ENCODE measurements around the gene MAD1L1. TPM values are rescaled to one million over a fixed set of nuclear protein-coding genes. Genes with fewer than 3 reads are reported as not detected.
"Not testable (repeated sequence)": the region's sequence is repeated elsewhere in the genome, so short reads cannot be mapped to it uniquely, and the experiment has no call there.

Gene MAD1L1
- polyA plus RNA-seq, 4 donors: 12.3 to 21.7 (median 18.1) TPM

DNA sequence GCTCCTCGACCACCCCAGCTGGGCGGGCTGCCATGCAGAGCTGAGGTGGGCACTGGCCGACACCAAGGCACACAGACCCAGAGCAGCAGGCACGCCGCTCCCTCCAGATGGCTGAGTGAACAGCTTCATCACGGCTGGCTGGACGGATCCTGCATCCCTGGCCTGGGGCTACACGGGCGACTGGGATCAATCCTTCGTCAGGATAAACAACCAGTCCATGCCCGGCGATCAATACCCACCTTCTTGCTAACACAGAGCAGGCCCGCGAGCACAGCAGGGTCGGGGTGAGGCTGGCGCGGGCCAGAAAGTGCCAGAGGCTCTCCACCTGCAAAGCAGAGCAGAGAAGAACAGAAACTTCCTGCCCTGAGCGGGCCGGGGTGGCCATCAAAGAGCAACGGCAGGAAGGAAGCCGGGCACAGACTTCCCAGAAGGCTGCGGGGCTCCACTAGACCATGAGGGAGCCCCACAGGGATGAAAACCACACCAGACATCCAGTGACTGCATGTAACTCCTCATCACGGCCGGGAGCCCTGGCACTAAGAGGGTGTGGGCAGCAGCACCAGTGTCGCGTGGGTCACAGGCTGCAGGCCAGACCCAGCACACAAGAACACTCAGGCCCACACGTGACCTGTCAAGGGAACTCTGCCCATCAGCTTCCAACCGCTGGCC lies 166.4 kb downstream of the MAD1L1 start:
- no peak overlapping the region for H3K27ac ChIP-seq (ENCODE audit: low read depth in 1 of 3, low read length in 2 of 3)
- H3K9me3 ChIP-seq (ENCODE audit: control insufficient read depth in 2 of 2, insufficient read depth in 1 of 2, low read depth in 1 of 2, low read length in 1 of 2): no peaks in the 10 kb centered on the region
- H3K27me3 ChIP-seq (ENCODE audit: control insufficient read depth in 3 of 3, insufficient read depth in 3 of 3, low read length in 3 of 3): no peaks in the 10 kb centered on the region
- H3K4me3 ChIP-seq (ENCODE audit: low read depth in 1 of 3, low read length in 3 of 3): no peak overlapping the region
- DNase-seq (no peak), FAIRE-seq (no peak)
- peaks cover 0 to 58% (median 6%) of the 10 kb centered on the region in 3 donors for H3K36me3 ChIP-seq (ENCODE audit: control insufficient read depth in 3 of 3, insufficient read depth in 2 of 3, low read depth in 1 of 3, low read length in 3 of 3)
- no peaks in the 10 kb centered on the region for H3K4me1 ChIP-seq (ENCODE audit: control insufficient read depth in 3 of 3, insufficient read depth in 2 of 3, low read depth in 1 of 3, low read length in 2 of 3)
- WGBS, 3 donors: 75 to 92% (median 85%) methylated on average over 27 to 28 of the region's 28 CpGs

DNA sequence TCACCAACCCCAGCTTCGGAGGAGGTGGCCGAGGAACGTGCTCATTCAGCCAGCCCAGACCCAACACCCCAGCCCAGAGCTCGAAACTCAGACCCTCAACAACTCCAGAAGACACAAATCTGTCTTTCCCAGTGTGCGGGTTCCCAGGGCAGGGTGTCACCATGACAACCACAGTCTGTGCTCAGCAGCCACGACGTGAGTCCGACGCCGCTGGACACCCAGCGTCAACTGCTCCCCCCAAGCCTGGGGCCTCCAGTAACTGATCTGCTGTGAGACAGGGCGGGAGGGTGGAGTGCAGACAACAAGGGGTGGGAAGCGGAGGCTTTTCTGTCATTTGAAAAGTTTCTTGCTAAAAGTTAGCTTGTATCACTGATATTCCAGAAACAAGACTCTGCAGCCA lies 167.2 kb downstream of the MAD1L1 start:
- DNase-seq (no peak), FAIRE-seq (no peak)
- peaks cover 0 to 3% of the 10 kb centered on the region in 2 donors for H3K9me3 ChIP-seq (ENCODE audit: control insufficient read depth in 2 of 2, insufficient read depth in 1 of 2, low read depth in 1 of 2, low read length in 1 of 2)
- H3K4me1 ChIP-seq (ENCODE audit: control insufficient read depth in 3 of 3, insufficient read depth in 2 of 3, low read depth in 1 of 3, low read length in 2 of 3): no peaks in the 10 kb centered on the region
- H3K27ac ChIP-seq (ENCODE audit: low read depth in 1 of 3, low read length in 2 of 3): no peak overlapping the region
- H3K27me3 ChIP-seq (ENCODE audit: control insufficient read depth in 3 of 3, insufficient read depth in 3 of 3, low read length in 3 of 3): no peaks in the 10 kb centered on the region
- 94 to 98% (median 96%) methylated on average over 13 of the region's 13 CpGs for WGBS, 3 donors
- H3K36me3 ChIP-seq (ENCODE audit: control insufficient read depth in 3 of 3, insufficient read depth in 2 of 3, low read depth in 1 of 3, low read length in 3 of 3): peaks cover 0 to 58% (median 5%) of the 10 kb centered on the region in 3 donors
- H3K4me3 ChIP-seq (ENCODE audit: low read depth in 1 of 3, low read length in 3 of 3): no peak overlapping the region

DNA sequence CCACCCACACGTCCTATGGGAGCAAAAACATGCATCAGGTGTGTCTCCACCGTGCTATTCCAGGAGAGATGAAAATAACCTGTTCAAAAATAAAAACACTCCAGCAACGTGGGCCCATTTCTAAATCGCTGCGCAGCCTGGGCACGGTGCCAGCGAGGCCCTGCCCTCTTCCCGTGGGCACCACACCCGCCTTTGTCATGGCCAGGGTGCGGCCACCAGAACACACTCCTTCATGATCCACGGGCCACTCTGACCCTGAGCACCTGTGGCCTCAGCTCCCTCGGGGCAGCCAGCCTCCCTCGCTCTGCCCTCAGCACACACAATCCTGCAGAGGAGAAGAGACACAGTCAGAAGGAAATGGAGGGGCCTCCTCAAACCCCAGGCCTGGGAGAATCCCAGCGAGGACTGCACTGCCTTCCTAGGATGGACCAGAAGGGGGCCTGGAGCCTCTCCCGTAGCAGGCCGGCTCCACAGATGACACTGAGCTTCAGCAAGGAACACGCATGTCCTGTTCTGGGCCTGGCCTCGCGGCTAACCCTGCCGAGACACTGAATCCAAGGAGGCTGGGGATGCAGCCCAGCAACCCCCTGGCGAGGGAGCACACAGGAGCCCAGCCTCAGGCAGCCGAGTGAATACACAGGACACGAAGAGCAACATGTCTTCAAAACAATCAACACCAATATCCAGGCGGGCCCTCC lies 169.0 kb downstream of the MAD1L1 start:
- FAIRE-seq: no peak
- H3K36me3 ChIP-seq (ENCODE audit: control insufficient read depth in 3 of 3, insufficient read depth in 2 of 3, low read depth in 1 of 3, low read length in 3 of 3): peaks cover 0 to 56% (median 5%) of the 10 kb centered on the region in 3 donors
- no peaks in the 10 kb centered on the region for H3K4me1 ChIP-seq (ENCODE audit: control insufficient read depth in 3 of 3, insufficient read depth in 2 of 3, low read depth in 1 of 3, low read length in 2 of 3)
- DNase-seq: peak in 1 of 2 donors; percentile 63
- H3K4me3 ChIP-seq (ENCODE audit: low read depth in 1 of 3, low read length in 3 of 3): no peak overlapping the region
- no peak overlapping the region for H3K27ac ChIP-seq (ENCODE audit: low read depth in 1 of 3, low read length in 2 of 3)
- no peaks in the 10 kb centered on the region for H3K27me3 ChIP-seq (ENCODE audit: control insufficient read depth in 3 of 3, insufficient read depth in 3 of 3, low read length in 3 of 3)
- WGBS, 3 donors: 45 to 53% (median 48%) methylated on average over 23 to 24 of the region's 24 CpGs
- H3K9me3 ChIP-seq (ENCODE audit: control insufficient read depth in 2 of 2, insufficient read depth in 1 of 2, low read depth in 1 of 2, low read length in 1 of 2): peaks cover 0 to 15% of the 10 kb centered on the region in 2 donors

DNA sequence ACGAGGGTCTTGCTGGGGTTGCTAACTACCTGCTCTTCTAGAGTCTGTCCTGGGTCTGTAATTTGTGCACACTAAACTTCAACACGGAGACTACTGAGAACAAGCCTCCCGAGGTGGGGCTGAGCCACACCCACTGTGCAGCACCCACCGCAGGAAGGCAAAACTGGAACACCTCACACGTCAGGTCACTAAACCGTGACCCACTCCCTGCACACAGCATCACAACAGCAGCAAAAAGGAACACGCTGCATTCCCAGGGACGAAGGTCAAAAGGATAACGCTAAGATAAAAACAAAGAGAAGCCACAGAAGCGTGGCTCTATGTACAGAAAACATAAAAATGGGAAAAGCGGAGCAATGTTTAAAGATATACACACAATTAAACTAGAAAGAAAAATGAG lies 170.1 kb downstream of the MAD1L1 start:
- H3K36me3 ChIP-seq (ENCODE audit: control insufficient read depth in 3 of 3, insufficient read depth in 2 of 3, low read depth in 1 of 3, low read length in 3 of 3): peaks cover 0 to 46% (median 3%) of the 10 kb centered on the region in 3 donors
- DNase-seq (peak; percentile 26 to 64), FAIRE-seq (no peak)
- H3K4me3 ChIP-seq (ENCODE audit: low read depth in 1 of 3, low read length in 3 of 3): no peak overlapping the region
- H3K9me3 ChIP-seq (ENCODE audit: control insufficient read depth in 2 of 2, insufficient read depth in 1 of 2, low read depth in 1 of 2, low read length in 1 of 2): peaks cover 0 to 15% of the 10 kb centered on the region in 2 donors
- 23 to 73% (median 53%) methylated on average over 11 of the region's 11 CpGs for WGBS, 3 donors
- no peaks in the 10 kb centered on the region for H3K4me1 ChIP-seq (ENCODE audit: control insufficient read depth in 3 of 3, insufficient read depth in 2 of 3, low read depth in 1 of 3, low read length in 2 of 3)
- H3K27ac ChIP-seq (ENCODE audit: low read depth in 1 of 3, low read length in 2 of 3): no peak overlapping the region
- no peaks in the 10 kb centered on the region for H3K27me3 ChIP-seq (ENCODE audit: control insufficient read depth in 3 of 3, insufficient read depth in 3 of 3, low read length in 3 of 3)

DNA sequence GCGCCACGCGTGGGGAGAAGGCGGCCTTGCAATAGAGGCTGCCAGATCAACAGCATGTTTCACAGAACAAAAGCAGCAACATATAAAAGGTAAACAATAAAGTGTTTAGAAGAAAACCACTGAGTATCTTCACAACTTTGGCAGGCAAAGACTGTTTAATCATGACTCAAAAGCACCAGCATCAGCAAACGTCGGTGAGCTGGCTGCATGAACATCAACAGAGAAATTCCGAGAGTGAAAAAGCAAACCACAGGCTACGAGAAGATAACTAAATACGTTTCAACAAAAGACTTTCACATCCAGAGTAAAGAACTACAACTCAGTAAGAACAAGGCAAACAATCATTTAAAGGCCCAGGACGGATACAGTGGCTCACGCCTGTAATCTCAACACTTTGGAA lies 172.0 kb downstream of the MAD1L1 start:
- 85 to 96% (median 94%) methylated on average over 11 of the region's 11 CpGs for WGBS, 3 donors
- H3K4me3 ChIP-seq (ENCODE audit: low read depth in 1 of 3, low read length in 3 of 3): no peak overlapping the region
- FAIRE-seq (no peak), DNase-seq (no peak)
- H3K36me3 ChIP-seq (ENCODE audit: control insufficient read depth in 3 of 3, insufficient read depth in 2 of 3, low read depth in 1 of 3, low read length in 3 of 3): peaks cover 0 to 38% (median 0%) of the 10 kb centered on the region in 3 donors
- H3K27ac ChIP-seq (ENCODE audit: low read depth in 1 of 3, low read length in 2 of 3): no peak overlapping the region
- no peaks in the 10 kb centered on the region for H3K4me1 ChIP-seq (ENCODE audit: control insufficient read depth in 3 of 3, insufficient read depth in 2 of 3, low read depth in 1 of 3, low read length in 2 of 3)
- peaks cover 0 to 15% of the 10 kb centered on the region in 2 donors for H3K9me3 ChIP-seq (ENCODE audit: control insufficient read depth in 2 of 2, insufficient read depth in 1 of 2, low read depth in 1 of 2, low read length in 1 of 2)
- H3K27me3 ChIP-seq (ENCODE audit: control insufficient read depth in 3 of 3, insufficient read depth in 3 of 3, low read length in 3 of 3): no peaks in the 10 kb centered on the region

DNA sequence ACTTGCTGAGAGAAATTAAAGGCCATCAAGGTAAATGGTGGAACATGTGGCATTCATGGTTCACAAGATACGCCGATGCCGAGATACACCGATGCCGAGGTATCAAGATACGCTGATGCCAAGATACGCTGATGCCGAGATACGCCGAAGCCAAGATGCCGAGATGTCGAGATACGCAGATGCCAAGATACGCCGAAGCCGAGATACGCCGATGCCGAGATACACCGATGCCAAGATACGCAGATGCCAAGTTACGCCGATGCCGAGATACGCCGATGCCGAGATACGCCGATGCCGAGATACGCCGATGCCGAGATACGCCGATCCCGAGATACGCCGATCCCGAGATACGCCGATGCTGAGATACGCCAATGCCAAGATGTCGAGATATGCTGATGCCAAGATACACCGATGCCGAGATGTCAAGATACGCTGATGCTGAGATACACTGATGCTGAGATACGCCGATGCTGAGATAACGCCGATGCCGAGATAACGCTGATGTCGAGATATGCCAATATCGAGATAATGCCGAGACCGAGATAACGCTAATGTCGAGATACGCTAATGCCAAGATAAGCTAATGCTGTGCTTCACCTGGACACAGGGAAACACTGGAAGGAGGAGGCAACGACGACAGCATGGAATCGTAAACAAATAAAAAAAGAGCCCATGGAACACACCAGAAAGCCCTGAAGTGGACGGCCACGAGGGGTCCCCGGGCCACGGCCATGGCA lies 172.6 kb downstream of the MAD1L1 start:
- FAIRE-seq (no peak), DNase-seq (no peak)
- Histone ChIP-seq H3K4me3 (ENCODE audit: low read depth in 1 of 3, low read length in 3 of 3) (no peak overlapping the region), H3K4me1 (ENCODE audit: control insufficient read depth in 3 of 3, insufficient read depth in 2 of 3, low read depth in 1 of 3, low read length in 2 of 3) (no peaks in the 10 kb centered on the region), H3K27ac (ENCODE audit: low read depth in 1 of 3, low read length in 2 of 3) (no peak overlapping the region), H3K27me3 (ENCODE audit: control insufficient read depth in 3 of 3, insufficient read depth in 3 of 3, low read length in 3 of 3) (no peaks in the 10 kb centered on the region), H3K9me3 (ENCODE audit: control insufficient read depth in 2 of 2, insufficient read depth in 1 of 2, low read depth in 1 of 2, low read length in 1 of 2) (peaks cover 0 to 15% of the 10 kb centered on the region in 2 donors), H3K36me3 (ENCODE audit: control insufficient read depth in 3 of 3, insufficient read depth in 2 of 3, low read depth in 1 of 3, low read length in 3 of 3) (peaks cover 0 to 32% (median 0%) of the 10 kb centered on the region in 3 donors)
- 96 to 98% (median 97%) methylated on average over 66 of the region's 66 CpGs for WGBS, 3 donors

DNA sequence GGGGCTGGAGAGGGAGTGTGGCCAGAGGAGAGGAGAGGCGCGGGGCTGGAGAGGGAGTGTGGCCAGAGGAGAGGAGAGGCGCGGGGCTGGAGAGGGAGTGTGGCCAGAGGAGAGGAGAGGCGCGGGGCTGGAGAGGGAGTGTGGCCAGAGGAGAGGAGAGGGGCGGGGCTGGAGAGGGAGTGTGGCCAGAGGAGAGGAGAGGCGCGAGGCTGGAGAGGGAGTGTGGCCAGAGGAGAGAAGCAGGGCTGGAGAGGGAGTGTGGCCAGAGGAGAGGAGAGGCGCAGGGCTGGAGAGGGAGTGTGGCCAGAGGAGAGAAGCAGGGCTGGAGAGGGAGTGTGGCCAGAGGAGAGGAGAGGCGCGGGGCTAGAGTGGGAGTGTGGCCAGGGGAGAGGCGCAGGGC lies 174.5 kb downstream of the MAD1L1 start:
- not testable (repeated sequence) for H3K4me1 ChIP-seq (ENCODE audit: control insufficient read depth in 3 of 3, insufficient read depth in 2 of 3, low read depth in 1 of 3, low read length in 2 of 3); DNase-seq; H3K27me3 ChIP-seq (ENCODE audit: control insufficient read depth in 3 of 3, insufficient read depth in 3 of 3, low read length in 3 of 3); H3K4me3 ChIP-seq (ENCODE audit: low read depth in 1 of 3, low read length in 3 of 3); FAIRE-seq; H3K27ac ChIP-seq (ENCODE audit: low read depth in 1 of 3, low read length in 2 of 3)
- WGBS, 3 donors: 63 to 83% (median 82%) methylated on average over 6 to 8 of the region's 13 CpGs
- Histone ChIP-seq H3K9me3 (ENCODE audit: control insufficient read depth in 2 of 2, insufficient read depth in 1 of 2, low read depth in 1 of 2, low read length in 1 of 2) (peaks cover 0 to 15% of the 10 kb centered on the region in 2 donors), H3K36me3 (ENCODE audit: control insufficient read depth in 3 of 3, insufficient read depth in 2 of 3, low read depth in 1 of 3, low read length in 3 of 3) (peaks cover 0 to 29% (median 0%) of the 10 kb centered on the region in 3 donors)

DNA sequence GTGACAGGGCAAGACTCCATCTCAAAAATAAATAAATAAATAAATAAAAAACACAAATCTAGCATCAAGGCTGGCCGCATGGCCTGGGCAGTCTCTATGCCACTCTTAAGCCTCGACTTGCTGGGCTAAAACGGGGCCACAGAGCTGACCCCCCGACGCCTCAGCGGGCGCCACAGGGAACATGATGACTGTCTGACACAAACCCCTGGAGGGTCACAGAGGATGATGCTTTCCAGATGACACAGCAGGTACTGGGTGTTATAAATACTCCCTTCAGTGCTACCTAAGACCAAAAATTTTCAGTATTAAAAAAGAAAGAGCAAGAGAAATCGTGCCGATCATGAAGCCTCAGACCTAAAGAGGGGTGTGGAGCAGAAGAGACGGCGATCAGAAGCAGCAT lies 176.8 kb downstream of the MAD1L1 start:
- DNase-seq (no peak), FAIRE-seq (no peak)
- Histone ChIP-seq H3K27ac (ENCODE audit: low read depth in 1 of 3, low read length in 2 of 3) (no peak overlapping the region), H3K27me3 (ENCODE audit: control insufficient read depth in 3 of 3, insufficient read depth in 3 of 3, low read length in 3 of 3) (no peaks in the 10 kb centered on the region), H3K36me3 (ENCODE audit: control insufficient read depth in 3 of 3, insufficient read depth in 2 of 3, low read depth in 1 of 3, low read length in 3 of 3) (peaks cover 0 to 31% (median 0%) of the 10 kb centered on the region in 3 donors), H3K4me3 (ENCODE audit: low read depth in 1 of 3, low read length in 3 of 3) (no peak overlapping the region), H3K4me1 (ENCODE audit: control insufficient read depth in 3 of 3, insufficient read depth in 2 of 3, low read depth in 1 of 3, low read length in 2 of 3) (no peaks in the 10 kb centered on the region), H3K9me3 (ENCODE audit: control insufficient read depth in 2 of 2, insufficient read depth in 1 of 2, low read depth in 1 of 2, low read length in 1 of 2) (peaks cover 0 to 15% of the 10 kb centered on the region in 2 donors)
- 91 to 92% (median 91%) methylated on average over 11 of the region's 11 CpGs for WGBS, 3 donors
